Measurements from ENCODE around the gene COG3.

The COG3 gene

GRCh38 chr13:45468635-45469034, 3.9 kb downstream of the COG3 start:
- TF ChIP-seq, protein P1, sequence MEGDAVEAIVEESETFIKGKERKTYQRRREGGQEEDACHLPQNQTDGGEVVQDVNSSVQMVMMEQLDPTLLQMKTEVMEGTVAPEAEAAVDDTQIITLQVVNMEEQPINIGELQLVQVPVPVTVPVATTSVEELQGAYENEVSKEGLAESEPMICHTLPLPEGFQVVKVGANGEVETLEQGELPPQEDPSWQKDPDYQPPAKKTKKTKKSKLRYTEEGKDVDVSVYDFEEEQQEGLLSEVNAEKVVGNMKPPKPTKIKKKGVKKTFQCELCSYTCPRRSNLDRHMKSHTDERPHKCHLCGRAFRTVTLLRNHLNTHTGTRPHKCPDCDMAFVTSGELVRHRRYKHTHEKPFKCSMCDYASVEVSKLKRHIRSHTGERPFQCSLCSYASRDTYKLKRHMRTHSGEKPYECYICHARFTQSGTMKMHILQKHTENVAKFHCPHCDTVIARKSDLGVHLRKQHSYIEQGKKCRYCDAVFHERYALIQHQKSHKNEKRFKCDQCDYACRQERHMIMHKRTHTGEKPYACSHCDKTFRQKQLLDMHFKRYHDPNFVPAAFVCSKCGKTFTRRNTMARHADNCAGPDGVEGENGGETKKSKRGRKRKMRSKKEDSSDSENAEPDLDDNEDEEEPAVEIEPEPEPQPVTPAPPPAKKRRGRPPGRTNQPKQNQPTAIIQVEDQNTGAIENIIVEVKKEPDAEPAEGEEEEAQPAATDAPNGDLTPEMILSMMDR (IDR thresholded peaks at IDR 0.05; ENCODE audit: insufficient read depth, low read depth, low read length, missing control alignments) = no peak

DNA sequence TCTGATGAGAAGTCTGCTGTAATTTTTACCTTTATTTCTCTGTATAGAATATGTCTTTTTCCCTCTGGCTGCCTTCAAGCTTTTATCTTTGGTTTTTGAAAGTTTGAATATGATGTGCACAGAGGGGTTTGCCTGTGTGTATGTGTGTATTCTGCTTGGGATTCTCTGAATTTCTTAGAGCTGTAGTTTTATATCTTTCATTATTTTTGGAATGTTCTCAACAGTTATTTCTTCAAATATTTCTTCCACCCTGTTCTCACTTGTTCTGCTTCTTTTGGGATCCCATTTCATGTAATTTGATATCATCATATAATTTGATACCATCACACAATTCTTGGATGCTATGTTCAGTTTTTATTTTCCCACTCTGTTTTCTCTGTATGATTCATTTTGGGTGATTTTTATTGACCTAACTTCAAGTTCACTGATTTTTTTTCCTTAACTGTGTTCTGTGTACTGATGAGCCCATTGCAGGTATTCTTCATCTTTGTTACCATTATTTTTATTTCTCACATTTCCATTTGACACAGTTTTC, 7.5 kb downstream of the COG3 start:
- H3K4me3 ChIP-seq (ENCODE audit: low read depth, low read length) = no peak overlapping the region
- no peak for DNase-seq (ENCODE audit: low read depth)
- TF ChIP-seq, protein P1 (IDR thresholded peaks at IDR 0.05; ENCODE audit: insufficient read depth, low read depth, low read length, missing control alignments) = no peak

More at GRCh38 chr13:45468635-45469034, 3.9 kb downstream of the COG3 start:
- DNase-seq (ENCODE audit: low read depth) = peak; percentile 34
- no peak overlapping the region for H3K4me3 ChIP-seq (ENCODE audit: low read depth, low read length)

- DNase-seq (ENCODE audit: low read depth) = peak; percentile 36
- TF ChIP-seq, protein P1 (IDR thresholded peaks at IDR 0.05; ENCODE audit: insufficient read depth, low read depth, low read length, missing control alignments) = peak; percentile 16
- no peak overlapping the region for H3K4me3 ChIP-seq (ENCODE audit: low read depth, low read length)
These were observed 8.9 kb downstream of the COG3 start for GRCh38 chr13:45473627-45474026.

DNA sequence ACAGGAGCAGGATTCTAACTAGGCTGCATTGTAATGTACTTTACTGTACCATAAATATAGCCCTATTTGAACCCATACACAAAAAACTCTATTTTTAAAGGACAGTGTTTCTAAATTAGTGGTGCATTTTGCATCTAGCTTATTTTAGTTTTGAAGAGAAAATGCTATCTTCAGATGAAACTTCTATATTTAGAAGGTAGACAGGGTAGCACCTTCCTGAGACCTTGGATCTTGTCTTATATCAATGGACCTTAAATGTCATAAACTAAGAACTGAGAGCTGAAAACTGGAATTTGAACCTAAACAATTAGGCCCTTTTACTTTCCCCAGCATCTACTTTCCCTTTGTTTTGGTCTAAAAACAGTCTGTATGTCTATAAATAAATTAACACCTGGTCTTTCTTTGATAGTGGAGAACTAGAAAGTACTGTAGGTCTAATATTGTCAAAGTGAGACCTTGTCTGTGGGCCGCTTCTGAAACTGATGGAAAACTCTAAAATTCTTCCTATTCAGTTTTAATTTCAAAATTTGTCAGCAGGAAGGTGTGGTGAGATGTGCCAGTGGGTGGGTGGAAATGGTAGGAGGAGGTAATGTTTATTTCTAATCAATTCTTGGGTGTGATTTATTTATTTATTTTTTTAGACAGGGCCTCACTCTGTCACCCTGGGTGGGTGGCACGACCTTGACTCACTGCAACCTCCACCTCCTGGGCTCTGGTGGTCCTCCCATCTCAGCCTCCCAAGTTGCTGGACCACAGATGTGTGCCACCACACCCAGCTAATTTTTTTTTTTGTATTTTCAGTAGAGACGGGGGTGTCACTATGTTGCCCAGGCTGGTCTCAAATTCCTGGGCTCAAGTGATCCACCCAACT, 10.1 kb downstream of the COG3 start:
- DNase-seq (ENCODE audit: low read depth) = no peak

DNA sequence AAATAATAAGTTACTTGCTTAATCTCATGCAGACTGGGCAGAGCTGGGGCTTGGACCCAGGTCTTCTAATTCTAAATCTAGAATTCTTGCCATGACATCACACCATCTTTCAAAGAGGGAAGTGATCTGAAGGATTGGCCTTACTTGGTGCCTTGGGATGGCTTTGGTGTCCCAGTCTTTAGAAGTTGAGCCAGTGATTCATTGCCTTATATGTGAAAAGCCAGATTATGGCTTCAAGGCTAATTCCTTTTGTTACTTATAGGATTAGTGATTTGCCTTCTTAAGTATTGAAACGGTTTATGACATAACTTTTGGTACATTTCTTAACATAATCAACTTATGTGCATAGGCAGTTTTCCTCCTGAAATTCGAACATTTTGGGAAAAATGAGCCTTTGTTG, 14.9 kb downstream of the COG3 start:
- no peak for DNase-seq (ENCODE audit: low read depth)
- H3K4me3 ChIP-seq (ENCODE audit: low read depth, low read length) = no peak overlapping the region
- TF ChIP-seq, protein P1 (IDR thresholded peaks at IDR 0.05; ENCODE audit: insufficient read depth, low read depth, low read length, missing control alignments) = no peak

More for the DNA sequence above, 10.1 kb downstream of the COG3 start:
- TF ChIP-seq, protein P1 (IDR thresholded peaks at IDR 0.05; ENCODE audit: insufficient read depth, low read depth, low read length, missing control alignments) = no peak
- no peak overlapping the region for H3K4me3 ChIP-seq (ENCODE audit: low read depth, low read length)

DNA sequence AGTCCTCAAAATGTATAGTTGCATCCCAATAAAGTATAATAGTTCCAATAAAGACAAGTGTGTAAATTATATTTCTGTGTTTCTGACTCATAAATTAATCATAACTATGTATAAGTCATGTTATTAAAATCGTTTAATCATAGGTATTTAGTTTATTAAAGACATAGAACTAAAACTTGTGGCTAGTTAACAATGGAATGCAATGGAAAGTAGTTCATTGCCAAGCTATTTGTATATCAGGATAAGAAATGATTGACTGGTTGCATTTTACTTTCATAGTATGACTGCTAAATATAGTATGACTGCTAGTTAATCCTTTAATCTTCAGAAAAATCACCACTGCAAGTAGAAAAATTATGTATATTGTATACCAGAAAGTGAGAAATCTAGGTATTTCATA, 16.9 kb downstream of the COG3 start:
- no peak for DNase-seq (ENCODE audit: low read depth)
- TF ChIP-seq, protein P1 (IDR thresholded peaks at IDR 0.05; ENCODE audit: insufficient read depth, low read depth, low read length, missing control alignments) = no peak

More for the DNA sequence above, 16.9 kb downstream of the COG3 start:
- H3K4me3 ChIP-seq (ENCODE audit: low read depth, low read length) = no peak overlapping the region
